ENCODE data around the gene TGFB1. TPM values are rescaled to one million over a fixed set of nuclear protein-coding genes. Genes with fewer than 3 reads are reported as not detected.

Gene TGFB1
- total and polyA plus RNA-seq, 7 donors = 2.8 to 10.8 (median 9.5) TPM

- DNase-seq = no peak
- TF ChIP-seq CTCF (IDR thresholded peaks at IDR 0.05) = no peak
These were observed 11.8 kb downstream of the TGFB1 start for GRCh38 chr19:41341669-41342490.

GRCh38 chr19:41339936-41340335, 13.8 kb downstream of the TGFB1 start:
- no peaks in the 10 kb centered on the region for H3K27me3 ChIP-seq (ENCODE audit: insufficient read depth in 3 of 3, low read length in 2 of 3)
- no peak for TF ChIP-seq CTCF (IDR thresholded peaks at IDR 0.05)
- intact Hi-C loops (cut with DNase I) = no loop called here

More at GRCh38 chr19:41341669-41342490, 11.8 kb downstream of the TGFB1 start:
- no peaks in the 10 kb centered on the region for H3K9me3 ChIP-seq
- no peak overlapping the region for H3K27ac ChIP-seq
- WGBS, 3 donors = 87 to 90% (median 88%) methylated on average over 20 of the region's 20 CpGs
- no peak for ATAC-seq
- H3K36me3 ChIP-seq (ENCODE audit: insufficient read depth in 1 of 2, low read depth in 1 of 2) = peaks cover 0 to 6% of the 10 kb centered on the region in 2 donors
- H3K27me3 ChIP-seq (ENCODE audit: insufficient read depth in 3 of 3, low read length in 2 of 3) = no peaks in the 10 kb centered on the region
- no peaks in the 10 kb centered on the region for H3K4me1 ChIP-seq
- no peak overlapping the region for H3K4me3 ChIP-seq
- intact Hi-C loops (cut with DNase I) = no loop called here

GRCh38 chr19:41335467-41335866, 18.3 kb downstream of the TGFB1 start:
- DNase-seq = no peak
- Histone ChIP-seq H3K27ac (no peak overlapping the region), H3K9me3 (no peaks in the 10 kb centered on the region), H3K36me3 (ENCODE audit: insufficient read depth in 1 of 2, low read depth in 1 of 2) (no peaks in the 10 kb centered on the region), H3K4me1 (no peaks in the 10 kb centered on the region), H3K27me3 (ENCODE audit: insufficient read depth in 3 of 3, low read length in 2 of 3) (no peaks in the 10 kb centered on the region), H3K4me3 (no peak overlapping the region)
- no peak for TF ChIP-seq CTCF (IDR thresholded peaks at IDR 0.05)
- no peak for ATAC-seq
- intact Hi-C loops (cut with DNase I) = no loop called here
- WGBS, 3 donors = 91 to 92% (median 92%) methylated on average over 10 of the region's 10 CpGs

More at GRCh38 chr19:41339936-41340335, 13.8 kb downstream of the TGFB1 start:
- WGBS, 3 donors = 95 to 97% (median 97%) methylated on average over 5 of the region's 5 CpGs
- Histone ChIP-seq H3K27ac (no peak overlapping the region), H3K9me3 (no peaks in the 10 kb centered on the region), H3K36me3 (ENCODE audit: insufficient read depth in 1 of 2, low read depth in 1 of 2) (peaks cover 0 to 3% of the 10 kb centered on the region in 2 donors), H3K4me3 (no peak overlapping the region), H3K4me1 (no peaks in the 10 kb centered on the region)
- no peak for ATAC-seq
- DNase-seq = no peak

- TF ChIP-seq CTCF (IDR thresholded peaks at IDR 0.05) = no peak
- H3K9me3 ChIP-seq = no peaks in the 10 kb centered on the region
- DNase-seq = no peak
- intact Hi-C loops (cut with DNase I) = no loop called here
- no peaks in the 10 kb centered on the region for H3K27me3 ChIP-seq (ENCODE audit: insufficient read depth in 3 of 3, low read length in 2 of 3)
- H3K27ac ChIP-seq = no peak overlapping the region
- H3K4me1 ChIP-seq = no peaks in the 10 kb centered on the region
- no peaks in the 10 kb centered on the region for H3K36me3 ChIP-seq (ENCODE audit: insufficient read depth in 1 of 2, low read depth in 1 of 2)
- 64 to 84% (median 77%) methylated on average over 5 of the region's 5 CpGs for WGBS, 3 donors
- H3K4me3 ChIP-seq = no peak overlapping the region
- ATAC-seq = no peak
These were observed 18.9 kb downstream of the TGFB1 start for GRCh38 chr19:41334793-41335192.

All from psoas muscle (tissue), 8 donors.